HEK293T (cell line): ENCODE results near the gene RNF214.

Experiments
- CTCF ChIA-PET: fragments of 350-600 bp; formaldehyde crosslinking; extraction: SDS; loops from one replicate; lab custom pipeline; 2021; ENCODE audit warnings: antibody characterized with exemption, inconsistent platforms; lab: Yijun Ruan, JAX
- POLR2A ChIA-PET: fragments of 350-600 bp; formaldehyde crosslinking; extraction: SDS; loops from one replicate; lab custom pipeline; 2020; ENCODE audit warnings: antibody characterized with exemption, inconsistent platforms; lab: Yijun Ruan, JAX
- DNase-seq: peaks from one replicate; pipeline ENCODE4 v3.0.0; 2012; ENCODE audit warnings: mixed read lengths; ENCODE audit errors: extremely low spot score
- ARNT ChIP-seq: fragments of 450-650 bp; IDR thresholded peaks from 2 replicates; pipeline ENCODE4 v1.6.1; 2017; ENCODE audit warnings: mild to moderate bottlenecking
- BHLHE40 ChIP-seq: fragments of 450-650 bp; IDR thresholded peaks from 2 replicates; pipeline ENCODE4 v1.6.1; 2016; ENCODE audit warnings: mild to moderate bottlenecking, moderate library complexity, borderline replicate concordance
- CTBP1 ChIP-seq: fragments of 450-650 bp; IDR thresholded peaks from 2 replicates; pipeline ENCODE4 v1.6.1; 2016; ENCODE audit warnings: borderline replicate concordance
- ELF4 ChIP-seq: fragments of 450-650 bp; IDR thresholded peaks from 2 replicates; pipeline ENCODE4 v1.6.1; 2017; ENCODE audit warnings: antibody characterized with exemption
- FOXA1 ChIP-seq: fragments of 450-650 bp; IDR thresholded peaks from 2 replicates; pipeline ENCODE4 v1.6.1; 2016; ENCODE audit warnings: mild to moderate bottlenecking
- FOXK2 ChIP-seq: fragments of 450-650 bp; IDR thresholded peaks from 2 replicates; pipeline ENCODE4 v1.6.1; 2016; ENCODE audit warnings: mild to moderate bottlenecking
- FOXM1 ChIP-seq: fragments of 450-650 bp; IDR thresholded peaks from 2 replicates; pipeline ENCODE4 v1.6.1; 2017; ENCODE audit warnings: mild to moderate bottlenecking, borderline replicate concordance
- HDGF ChIP-seq: fragments of 450-650 bp; IDR thresholded peaks from 2 replicates; pipeline ENCODE4 v1.6.1; 2017; ENCODE audit warnings: antibody characterized with exemption, borderline replicate concordance
- L3MBTL2 ChIP-seq: fragments of 450-650 bp; conservative IDR thresholded peaks from 2 replicates; pipeline ENCODE4 v1.6.1; 2016; ENCODE audit warnings: mild to moderate bottlenecking
- LEF1 ChIP-seq: fragments of 450-650 bp; IDR thresholded peaks from 2 replicates; pipeline ENCODE4 v1.6.1; 2017; ENCODE audit warnings: mild to moderate bottlenecking, borderline replicate concordance
- NFRKB ChIP-seq: fragments of 450-650 bp; IDR thresholded peaks from 2 replicates; pipeline ENCODE4 v1.6.1; 2016; ENCODE audit warnings: mild to moderate bottlenecking, moderate library complexity
- PKNOX1 ChIP-seq: fragments of 450-650 bp; IDR thresholded peaks from 2 replicates; pipeline ENCODE4 v1.6.1; 2016
- SP1 ChIP-seq: fragments of 450-650 bp; IDR thresholded peaks from 2 replicates; pipeline ENCODE4 v1.6.1; 2017
- SUZ12 ChIP-seq: fragments of 450-650 bp; IDR thresholded peaks from 2 replicates; pipeline ENCODE4 v1.6.1; 2016; ENCODE audit warnings: mild to moderate bottlenecking
- TARDBP ChIP-seq: fragments of 450-650 bp; IDR thresholded peaks from 2 replicates; pipeline ENCODE4 v1.6.1; 2016
- ZNF384 ChIP-seq: fragments of 450-650 bp; IDR thresholded peaks from 2 replicates; pipeline ENCODE4 v1.6.1; 2016

Gene RNF214

DNA sequence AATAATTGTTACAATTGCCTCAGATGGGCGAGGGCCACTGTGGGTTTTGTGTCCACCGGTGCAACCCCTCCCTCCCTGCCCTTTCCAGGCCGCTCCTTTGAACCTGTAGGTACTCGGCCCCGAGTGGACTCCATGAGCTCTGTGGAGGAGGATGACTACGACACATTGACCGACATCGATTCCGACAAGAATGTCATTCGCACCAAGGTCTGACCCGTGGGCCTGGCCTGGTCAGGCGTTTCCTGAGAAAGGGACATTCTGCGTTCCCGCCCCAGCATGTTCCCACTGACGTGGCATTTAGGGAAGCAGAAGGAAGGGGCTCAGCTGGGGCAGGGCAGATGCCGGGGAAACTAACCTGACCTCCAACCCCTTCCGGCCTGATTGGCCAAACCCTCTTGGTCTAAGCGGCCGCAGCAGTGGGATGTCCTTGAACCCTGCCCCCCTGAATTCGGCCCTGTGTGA, 43.8 kb upstream of the RNF214 start:
- ChIA-PET POLR2A (no interaction called here), CTCF (no interaction called here)
- no peak for DNase-seq
- no peak for TF ChIP-seq HDGF
- TF ChIP-seq BHLHE40: no peak
- TF ChIP-seq L3MBTL2: no peak
- no peak for TF ChIP-seq PKNOX1
- no peak for TF ChIP-seq ZNF384
- no peak for TF ChIP-seq FOXM1
- TF ChIP-seq LEF1: no peak
- no peak for TF ChIP-seq FOXK2
- no peak for TF ChIP-seq NFRKB
- no peak for TF ChIP-seq SP1
- TF ChIP-seq TARDBP: no peak
- no peak for TF ChIP-seq SUZ12
- TF ChIP-seq CTBP1: no peak
- TF ChIP-seq ARNT: no peak
- TF ChIP-seq ELF4: no peak
- TF ChIP-seq FOXA1: no peak

DNA sequence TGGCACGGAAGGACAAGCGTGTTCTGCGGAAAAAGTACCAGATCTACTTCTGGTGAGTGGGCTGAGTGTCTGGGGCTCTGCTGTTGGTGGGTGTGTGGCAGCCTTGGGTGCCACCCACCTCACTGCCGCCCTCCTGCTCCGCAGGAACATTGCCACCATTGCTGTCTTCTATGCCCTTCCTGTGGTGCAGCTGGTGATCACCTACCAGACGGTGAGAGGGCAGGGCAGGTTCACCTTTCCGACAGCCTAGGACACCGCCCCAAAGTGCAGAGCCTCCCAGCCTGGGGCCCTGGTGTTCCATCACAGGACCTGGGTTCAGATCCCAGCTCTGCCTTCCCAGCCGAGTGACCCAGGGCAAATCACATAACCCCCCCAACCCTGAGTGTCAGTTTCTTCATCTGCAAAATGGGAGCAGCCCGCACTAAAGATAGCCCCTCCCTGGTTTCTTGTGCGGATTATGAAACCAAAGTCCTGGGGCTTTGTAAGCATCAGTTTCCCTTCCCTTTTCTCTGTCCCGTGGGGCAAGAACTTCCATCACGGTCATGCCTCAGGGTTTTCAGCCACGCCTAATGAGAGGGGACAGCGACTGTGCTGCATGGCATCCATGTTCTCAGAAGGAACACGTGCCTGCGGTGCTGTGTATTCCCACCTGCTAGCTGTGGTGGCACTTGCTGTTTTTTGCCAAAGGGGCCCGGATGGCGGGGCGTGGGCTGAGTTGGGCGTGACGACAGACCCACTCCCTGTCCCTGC, 43.1 kb upstream of the RNF214 start:
- CTCF ChIA-PET: no interaction called here
- POLR2A ChIA-PET: no interaction called here
- TF ChIP-seq ARNT (no peak), PKNOX1 (no peak), FOXK2 (no peak), ZNF384 (no peak), FOXA1 (no peak), CTBP1 (no peak), L3MBTL2 (no peak), SUZ12 (no peak), LEF1 (no peak), HDGF (no peak), SP1 (no peak)
- DNase-seq: no peak

DNA sequence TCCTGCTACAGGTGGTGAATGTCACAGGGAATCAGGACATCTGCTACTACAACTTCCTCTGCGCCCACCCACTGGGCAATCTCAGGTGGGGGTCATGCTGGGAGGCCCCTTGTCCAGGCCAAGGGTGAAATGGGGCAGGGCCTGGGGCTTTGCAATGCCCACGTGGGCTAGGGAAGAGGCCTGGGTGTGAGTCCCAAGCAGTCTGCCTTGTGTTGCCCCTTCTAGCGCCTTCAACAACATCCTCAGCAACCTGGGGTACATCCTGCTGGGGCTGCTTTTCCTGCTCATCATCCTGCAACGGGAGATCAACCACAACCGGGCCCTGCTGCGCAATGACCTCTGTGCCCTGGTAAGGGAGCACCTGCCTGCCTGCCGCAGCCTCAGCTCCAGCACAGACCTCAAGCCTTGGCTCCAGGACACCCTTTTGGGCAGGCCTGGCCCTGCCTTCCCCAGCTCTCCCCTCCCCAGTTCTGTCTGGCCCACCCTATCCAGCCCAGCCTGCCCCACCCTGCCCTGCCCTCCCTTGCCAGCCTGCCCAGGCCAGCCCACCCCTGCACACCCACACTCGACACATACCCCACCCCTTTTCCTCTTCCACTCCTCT, 42.4 kb upstream of the RNF214 start:
- ChIA-PET POLR2A (no interaction called here), CTCF (no interaction called here)
- no peak for DNase-seq
- TF ChIP-seq LEF1: no peak
- TF ChIP-seq ZNF384: no peak
- TF ChIP-seq FOXK2: no peak
- TF ChIP-seq TARDBP: no peak
- no peak for TF ChIP-seq ARNT
- TF ChIP-seq PKNOX1: no peak
- TF ChIP-seq L3MBTL2: no peak

DNA sequence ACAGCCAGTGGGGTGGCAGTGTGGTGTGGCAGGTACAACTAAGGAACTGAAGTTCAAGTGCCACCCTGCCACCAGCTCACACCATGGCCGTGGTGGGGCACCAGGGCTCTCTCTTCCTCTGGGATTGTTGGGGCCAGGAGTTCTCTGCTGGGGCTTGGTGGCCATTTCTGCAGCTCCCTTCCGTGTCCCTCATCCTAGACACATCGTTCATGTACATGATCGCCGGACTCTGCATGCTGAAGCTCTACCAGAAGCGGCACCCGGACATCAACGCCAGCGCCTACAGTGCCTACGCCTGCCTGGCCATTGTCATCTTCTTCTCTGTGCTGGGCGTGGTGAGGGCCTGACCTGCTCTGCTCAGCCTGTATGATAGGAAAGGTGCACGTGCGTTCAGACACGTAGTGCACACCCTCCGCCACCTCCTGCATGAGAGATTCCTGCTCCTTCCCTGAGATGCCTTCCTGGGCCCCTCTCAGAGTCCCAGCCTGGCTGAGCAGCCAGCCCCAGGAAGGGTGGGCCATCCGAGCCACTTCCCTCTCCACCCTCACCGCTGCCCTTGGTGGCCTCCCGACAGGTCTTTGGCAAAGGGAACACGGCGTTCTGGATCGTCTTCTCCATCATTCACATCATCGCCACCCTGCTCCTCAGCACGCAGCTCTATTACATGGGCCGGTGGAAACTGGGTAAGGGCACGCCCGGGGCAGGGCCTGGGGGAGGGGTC, 40.6 kb upstream of the RNF214 start:
- no peak for DNase-seq
- no peak for TF ChIP-seq HDGF
- TF ChIP-seq SUZ12: no peak
- TF ChIP-seq ELF4: no peak
- no peak for TF ChIP-seq ZNF384
- TF ChIP-seq SP1: no peak
- no peak for TF ChIP-seq TARDBP
- no peak for TF ChIP-seq ARNT
- TF ChIP-seq PKNOX1: no peak
- no peak for TF ChIP-seq FOXA1
- TF ChIP-seq FOXM1: no peak
- TF ChIP-seq BHLHE40: no peak
- TF ChIP-seq FOXK2: no peak
- TF ChIP-seq LEF1: no peak
- TF ChIP-seq CTBP1: no peak
- TF ChIP-seq NFRKB: no peak
- TF ChIP-seq L3MBTL2: no peak
- POLR2A ChIA-PET: no interaction called here
- CTCF ChIA-PET: no interaction called here

DNA sequence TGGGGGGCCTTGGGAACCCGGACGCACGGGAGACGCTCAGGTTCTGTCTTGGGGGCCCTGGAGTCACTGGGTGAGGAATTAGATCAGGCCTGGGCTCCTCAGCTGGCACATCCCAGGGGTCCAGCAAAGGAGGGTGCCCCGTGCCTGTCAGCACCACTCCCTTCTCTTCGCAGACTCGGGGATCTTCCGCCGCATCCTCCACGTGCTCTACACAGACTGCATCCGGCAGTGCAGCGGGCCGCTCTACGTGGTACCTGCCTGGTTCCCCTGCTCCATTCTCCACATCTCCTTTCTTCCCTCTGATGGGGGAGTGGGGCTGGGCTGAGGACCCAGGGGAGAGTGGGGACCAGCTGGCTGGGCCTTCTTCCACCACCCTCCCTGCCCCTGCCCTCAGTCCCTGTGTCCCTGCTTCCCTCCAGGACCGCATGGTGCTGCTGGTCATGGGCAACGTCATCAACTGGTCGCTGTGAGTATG, 40.0 kb upstream of the RNF214 start:
- ChIA-PET POLR2A (no interaction called here), CTCF (no interaction called here)
- no peak for DNase-seq
- TF ChIP-seq PKNOX1 (no peak), CTBP1 (no peak), SP1 (no peak), HDGF (no peak)
